ENCODE measurements around the gene STAT4.

The STAT4 gene

GRCh38 chr2:191169456-191170300 lies 18.9 kb upstream of the STAT4 start:
- no peak for DNase-seq (ENCODE audit: extremely low read depth, low read depth)
- H3K4me3 ChIP-seq (replicated peaks; ENCODE audit: low read depth, low read length) = no peak overlapping the region
- TF ChIP-seq CTCF (IDR thresholded peaks at IDR 0.05; ENCODE audit: low read depth, low read length, missing control alignments) = no peak

- no peak for TF ChIP-seq CTCF (IDR thresholded peaks at IDR 0.05; ENCODE audit: low read depth, low read length, missing control alignments)
Measured at GRCh38 chr2:191167766-191168165, 17.0 kb upstream of the STAT4 start.

GRCh38 chr2:191166756-191167445 lies 16.1 kb upstream of the STAT4 start:
- TF ChIP-seq CTCF (IDR thresholded peaks at IDR 0.05; ENCODE audit: low read depth, low read length, missing control alignments) = no peak
- H3K4me3 ChIP-seq (replicated peaks; ENCODE audit: low read depth, low read length) = no peak overlapping the region
- no peak for DNase-seq (ENCODE audit: extremely low read depth, low read depth)

More at GRCh38 chr2:191167766-191168165, 17.0 kb upstream of the STAT4 start:
- no peak overlapping the region for H3K4me3 ChIP-seq (replicated peaks; ENCODE audit: low read depth, low read length)
- DNase-seq (ENCODE audit: extremely low read depth, low read depth) = peak; percentile 87

GRCh38 chr2:191166111-191166755 lies 15.4 kb upstream of the STAT4 start:
- H3K4me3 ChIP-seq (replicated peaks; ENCODE audit: low read depth, low read length) = no peak overlapping the region
- DNase-seq (ENCODE audit: extremely low read depth, low read depth) = no peak
- no peak for TF ChIP-seq CTCF (IDR thresholded peaks at IDR 0.05; ENCODE audit: low read depth, low read length, missing control alignments)

GRCh38 chr2:191165176-191165643 lies 14.4 kb upstream of the STAT4 start:
- no peak for DNase-seq (ENCODE audit: extremely low read depth, low read depth)
- TF ChIP-seq CTCF (IDR thresholded peaks at IDR 0.05; ENCODE audit: low read depth, low read length, missing control alignments) = peak; percentile 63
- no peak overlapping the region for H3K4me3 ChIP-seq (replicated peaks; ENCODE audit: low read depth, low read length)

- H3K4me3 ChIP-seq (replicated peaks; ENCODE audit: low read depth, low read length) = no peak overlapping the region
- no peak for DNase-seq (ENCODE audit: extremely low read depth, low read depth)
- TF ChIP-seq CTCF (IDR thresholded peaks at IDR 0.05; ENCODE audit: low read depth, low read length, missing control alignments) = no peak
Measured at GRCh38 chr2:191158747-191159146, 8.0 kb upstream of the STAT4 start.

All from HFF-Myc (cell line).